22Rv1 (cell line): Measurements from ENCODE around the gene PUS3.

ENCODE experiments used
- ZFX ChIP-seq: fragments of 450-650 bp; IDR thresholded peaks from 2 replicates; pipeline ENCODE4 v1.6.1; 2017; ENCODE audit warnings: antibody characterized with exemption, borderline replicate concordance
- TF ChIP-seq, protein P1 (sequence below): fragments of 450-650 bp; IDR thresholded peaks from 2 replicates; pipeline ENCODE4 v1.5.1; 2017; ENCODE audit warnings: mild to moderate bottlenecking

DNA sequence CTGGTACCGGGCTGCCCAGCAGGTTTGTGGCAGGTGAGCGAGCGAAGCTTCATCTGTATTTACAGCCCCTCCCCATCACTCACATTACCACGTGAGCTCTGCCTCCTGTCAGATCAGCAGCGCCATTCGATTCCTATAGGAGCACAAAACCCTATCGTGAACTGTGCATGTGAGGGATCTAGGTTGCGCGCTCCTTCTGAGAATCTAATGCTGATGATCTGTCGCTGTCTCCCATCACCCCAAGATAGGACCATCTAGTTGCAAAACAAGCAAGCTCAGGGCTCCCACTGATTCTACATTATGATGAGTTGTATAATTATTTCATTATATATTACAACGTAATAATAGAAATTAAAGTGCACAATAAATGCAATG lies 27.1 kb upstream of the PUS3 start:
- TF ChIP-seq, protein P1, sequence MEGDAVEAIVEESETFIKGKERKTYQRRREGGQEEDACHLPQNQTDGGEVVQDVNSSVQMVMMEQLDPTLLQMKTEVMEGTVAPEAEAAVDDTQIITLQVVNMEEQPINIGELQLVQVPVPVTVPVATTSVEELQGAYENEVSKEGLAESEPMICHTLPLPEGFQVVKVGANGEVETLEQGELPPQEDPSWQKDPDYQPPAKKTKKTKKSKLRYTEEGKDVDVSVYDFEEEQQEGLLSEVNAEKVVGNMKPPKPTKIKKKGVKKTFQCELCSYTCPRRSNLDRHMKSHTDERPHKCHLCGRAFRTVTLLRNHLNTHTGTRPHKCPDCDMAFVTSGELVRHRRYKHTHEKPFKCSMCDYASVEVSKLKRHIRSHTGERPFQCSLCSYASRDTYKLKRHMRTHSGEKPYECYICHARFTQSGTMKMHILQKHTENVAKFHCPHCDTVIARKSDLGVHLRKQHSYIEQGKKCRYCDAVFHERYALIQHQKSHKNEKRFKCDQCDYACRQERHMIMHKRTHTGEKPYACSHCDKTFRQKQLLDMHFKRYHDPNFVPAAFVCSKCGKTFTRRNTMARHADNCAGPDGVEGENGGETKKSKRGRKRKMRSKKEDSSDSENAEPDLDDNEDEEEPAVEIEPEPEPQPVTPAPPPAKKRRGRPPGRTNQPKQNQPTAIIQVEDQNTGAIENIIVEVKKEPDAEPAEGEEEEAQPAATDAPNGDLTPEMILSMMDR = no peak
- no peak for TF ChIP-seq ZFX
